Lung (tissue), 12 donors: ENCODE measurements around the gene LRRC57. TPM values are rescaled to one million over a fixed set of nuclear protein-coding genes. Genes with fewer than 3 reads are reported as not detected.

Source experiments
- ATAC-seq: fragments of 200-7000 bp; cut with Tn5 transposase; one replicate; pipeline ENCODE4 v1.9.1; 2020; ENCODE audit warnings: moderate number of reproducible peaks; ENCODE audit not compliant: insufficient read depth, low FRiP score
- DNase-seq, 3 donors: peaks; one replicate each; pipeline ENCODE4 v3.0.0-alpha.2; 2013 to 2017
- H3K27ac ChIP-seq, 2 donors: one replicate each; pipeline ENCODE4 v1.5.1; 2013; ENCODE audit warnings: mild to moderate bottlenecking in 2 of 2, moderate library complexity in 2 of 2, control low read depth in 1 of 2, inconsistent platforms in 1 of 2, low read depth in 1 of 2, low read length in 1 of 2
- H3K27me3 ChIP-seq, 3 donors: one replicate each; pipeline ENCODE4 v1.5.1; 2013; ENCODE audit warnings: low read length in 2 of 3; ENCODE audit not compliant: control insufficient read depth in 3 of 3, insufficient read depth in 3 of 3
- H3K36me3 ChIP-seq, 4 donors: one replicate each; pipeline ENCODE4 v1.5.1; 2013; ENCODE audit warnings: low read length in 4 of 4, mild to moderate bottlenecking in 1 of 4, moderate library complexity in 1 of 4; ENCODE audit not compliant: control insufficient read depth in 4 of 4, insufficient read depth in 4 of 4
- H3K4me1 ChIP-seq, 5 donors: one replicate each; pipeline ENCODE4 v1.5.1; 2013; ENCODE audit warnings: low read length in 5 of 5, mild to moderate bottlenecking in 2 of 5, moderate library complexity in 1 of 5; ENCODE audit not compliant: control insufficient read depth in 5 of 5, insufficient read depth in 5 of 5
- H3K4me3 ChIP-seq: one replicate; pipeline ENCODE4 v1.5.1; 2013; ENCODE audit warnings: mild to moderate bottlenecking, control low read depth, moderate library complexity
- H3K9ac ChIP-seq, 2 donors: one replicate each; pipeline ENCODE4 v1.5.1; 2013; ENCODE audit warnings: low read length in 2 of 2, control low read depth in 1 of 2; ENCODE audit not compliant: insufficient read depth in 1 of 2
- H3K9me3 ChIP-seq, 4 donors: one replicate each; pipeline ENCODE4 v1.5.1; 2013; ENCODE audit warnings: low read length in 3 of 4, mild to moderate bottlenecking in 1 of 4, moderate library complexity in 1 of 4; ENCODE audit not compliant: control insufficient read depth in 4 of 4, insufficient read depth in 3 of 4
- WGBS, 2 donors: extraction: QIAGEN DNeasy Blood & Tissue Kit; methylation state at CpG; one replicate each; pipeline ENCODE4 v1.1.7; 2013; 5-methylcytosine and 5-hydroxymethylcytosine counted together
- polyA plus RNA-seq, 2 donors: library from polyadenylated mRNA; stranded (reverse); fragments of 200-250 nt; gene quantifications; one replicate each; pipeline ENCODE4 v1.2.1, GENCODE V29; 2013
- total RNA-seq, 2 donors: library from RNA; depleted of rRNA in 1 of 2; stranded (reverse); fragments of >200 nt in 1 of 2; gene quantifications; one replicate each; pipeline ENCODE4 v1.2.1, GENCODE V29; 2014 to 2021
- TF ChIP-seq, protein P1 (sequence below): IDR thresholded peaks from 2 replicates; pipeline ENCODE4 v1.5.1; 2012; ENCODE audit warnings: mild to moderate bottlenecking; ENCODE audit errors: control extremely low read depth, extremely low read depth
- donor health status: control.
- donor health status: control.
- donor health status: Bipolar disorder and iron deficiency.
- donor health status: healthy.
- donor health status: DM: yes; HTN: yes; CAD: no.

The LRRC57 gene
- total and polyA plus RNA-seq, 4 donors = 6.9 to 31.9 (median 19.1) TPM

DNA sequence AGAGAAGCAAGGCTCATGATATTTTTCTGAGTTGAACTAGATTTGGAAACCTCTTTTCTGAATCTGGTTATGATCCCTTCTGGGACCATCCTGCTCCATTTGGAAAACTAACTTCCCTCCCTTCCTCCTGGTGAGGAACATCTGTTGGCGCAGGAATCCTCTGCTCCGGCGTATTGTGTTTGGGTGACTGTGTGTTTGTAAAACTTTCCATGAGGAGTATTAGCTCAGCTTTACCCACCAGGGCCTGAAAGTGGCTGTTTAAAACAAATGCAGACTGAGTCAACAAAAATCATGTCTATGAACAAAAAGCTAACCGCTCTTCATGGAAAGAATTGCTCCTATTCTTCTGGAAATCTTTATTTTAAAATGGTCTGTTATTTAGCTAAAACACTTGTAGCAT is 44.5 kb upstream of the LRRC57 start:
- no peak for ATAC-seq
- Histone ChIP-seq H3K4me1 (peaks cover 0 to 30% (median 7%) of the 10 kb centered on the region in 5 donors), H3K27ac (peak overlapping the region in 1 of 2 donors; percentile 10), H3K36me3 (peaks cover 0 to 2% (median 2%) of the 10 kb centered on the region in 4 donors), H3K4me3 (no peak overlapping the region), H3K9ac (no peak overlapping the region), H3K9me3 (no peaks in the 10 kb centered on the region), H3K27me3 (no peaks in the 10 kb centered on the region)
- DNase-seq = no peak
- TF ChIP-seq, protein P1, sequence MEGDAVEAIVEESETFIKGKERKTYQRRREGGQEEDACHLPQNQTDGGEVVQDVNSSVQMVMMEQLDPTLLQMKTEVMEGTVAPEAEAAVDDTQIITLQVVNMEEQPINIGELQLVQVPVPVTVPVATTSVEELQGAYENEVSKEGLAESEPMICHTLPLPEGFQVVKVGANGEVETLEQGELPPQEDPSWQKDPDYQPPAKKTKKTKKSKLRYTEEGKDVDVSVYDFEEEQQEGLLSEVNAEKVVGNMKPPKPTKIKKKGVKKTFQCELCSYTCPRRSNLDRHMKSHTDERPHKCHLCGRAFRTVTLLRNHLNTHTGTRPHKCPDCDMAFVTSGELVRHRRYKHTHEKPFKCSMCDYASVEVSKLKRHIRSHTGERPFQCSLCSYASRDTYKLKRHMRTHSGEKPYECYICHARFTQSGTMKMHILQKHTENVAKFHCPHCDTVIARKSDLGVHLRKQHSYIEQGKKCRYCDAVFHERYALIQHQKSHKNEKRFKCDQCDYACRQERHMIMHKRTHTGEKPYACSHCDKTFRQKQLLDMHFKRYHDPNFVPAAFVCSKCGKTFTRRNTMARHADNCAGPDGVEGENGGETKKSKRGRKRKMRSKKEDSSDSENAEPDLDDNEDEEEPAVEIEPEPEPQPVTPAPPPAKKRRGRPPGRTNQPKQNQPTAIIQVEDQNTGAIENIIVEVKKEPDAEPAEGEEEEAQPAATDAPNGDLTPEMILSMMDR = no peak
- 69 to 77% methylated on average over 4 of the region's 4 CpGs for WGBS, 2 donors

DNA sequence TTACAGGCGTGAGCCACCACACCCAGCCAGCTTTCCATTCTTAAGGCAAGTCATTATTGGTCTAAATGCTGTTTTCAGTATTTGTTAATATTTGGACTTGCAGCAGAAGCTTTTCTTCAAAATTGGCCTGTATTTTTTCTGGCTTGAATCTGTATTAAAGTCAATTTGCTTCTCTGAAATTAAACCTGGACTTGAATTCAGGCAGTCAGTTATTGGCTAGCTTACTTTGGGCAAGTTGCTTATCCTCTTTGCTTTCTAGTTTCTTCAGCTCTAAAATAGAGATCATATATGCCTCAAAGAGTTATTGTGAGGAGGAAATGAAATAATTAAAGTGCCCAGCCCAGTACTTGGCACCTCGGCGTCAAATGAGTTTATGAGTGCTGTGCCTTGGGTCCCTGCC is 44.1 kb upstream of the LRRC57 start:
- 78 to 86% methylated on average over 3 of the region's 3 CpGs for WGBS, 2 donors
- Histone ChIP-seq H3K9me3 (no peaks in the 10 kb centered on the region), H3K36me3 (peaks cover 0 to 2% (median 2%) of the 10 kb centered on the region in 4 donors), H3K27me3 (no peaks in the 10 kb centered on the region), H3K4me1 (peaks cover 0 to 30% (median 7%) of the 10 kb centered on the region in 5 donors), H3K4me3 (no peak overlapping the region), H3K9ac (no peak overlapping the region), H3K27ac (peak overlapping the region in 1 of 2 donors; percentile 10)
- ATAC-seq (no peak), DNase-seq (no peak)
- TF ChIP-seq, protein P1 = no peak

DNA sequence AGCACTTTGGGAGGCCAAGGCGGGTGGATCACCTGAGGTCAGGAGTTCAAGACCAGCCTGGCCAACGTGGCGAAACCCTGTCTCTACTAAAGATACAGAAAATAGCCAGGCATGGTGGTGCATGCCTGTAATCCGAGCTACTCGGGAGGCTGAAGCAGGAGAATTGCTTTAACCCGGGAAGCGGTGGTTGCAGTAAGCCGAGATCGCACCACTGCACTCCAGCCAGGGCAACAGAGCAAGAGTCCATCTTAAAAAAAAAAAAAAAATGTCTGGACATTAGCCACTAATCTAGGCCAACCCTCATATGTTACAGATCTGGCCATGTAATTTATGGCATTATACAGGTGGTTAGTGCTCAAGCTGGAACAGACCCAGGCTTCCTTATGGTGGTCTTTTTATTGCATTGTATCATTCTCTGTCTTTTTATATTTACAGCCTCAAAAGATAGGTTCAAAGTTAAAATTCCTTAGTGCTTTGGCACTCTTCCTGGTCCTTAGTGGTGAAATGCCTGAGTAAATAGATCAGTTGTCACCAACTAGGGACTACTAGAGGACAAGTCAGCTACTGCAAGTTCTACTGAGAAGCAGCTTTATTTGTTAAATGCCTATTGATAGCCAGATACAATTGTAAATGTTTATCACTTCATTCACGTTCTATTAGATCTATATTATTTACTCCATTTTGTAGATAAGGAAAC is 42.8 kb upstream of the LRRC57 start:
- no peaks in the 10 kb centered on the region for H3K9me3 ChIP-seq
- no peak overlapping the region for H3K9ac ChIP-seq
- DNase-seq (peak in 2 of 3 donors; percentile 58 to 71), ATAC-seq (no peak)
- no peaks in the 10 kb centered on the region for H3K27me3 ChIP-seq
- peaks cover 2 to 22% (median 7%) of the 10 kb centered on the region in 5 donors for H3K4me1 ChIP-seq
- no peak overlapping the region for H3K27ac ChIP-seq
- TF ChIP-seq, protein P1 = no peak
- H3K36me3 ChIP-seq = peaks cover 0 to 5% (median 2%) of the 10 kb centered on the region in 4 donors
- H3K4me3 ChIP-seq = no peak overlapping the region
- WGBS, 2 donors = 75 to 86% methylated on average over 10 of the region's 10 CpGs
